Liver (tissue), 3 donors: ENCODE data around the gene VWCE.
"Not testable (repeated sequence)": the region's sequence is repeated elsewhere in the genome, so short reads cannot be mapped to it uniquely, and the experiment has no call there.

Experiments
- ATF3 ChIP-seq: IDR thresholded peaks from 2 replicates; pipeline ENCODE4 v1.6.1; 2016; ENCODE audit warnings: antibody characterized with exemption
- CTCF ChIP-seq: fragments of 150-350 bp; IDR thresholded peaks from 2 replicates; pipeline ENCODE4 v1.5.1; 2017; ENCODE audit warnings: improper control_type of control experiment, low read depth, low read length; ENCODE audit not compliant: missing input control
- EGR1 ChIP-seq, 2 donors: IDR thresholded peaks; 2 replicates each; pipeline ENCODE4 v1.6.1; 2016 to 2018; ENCODE audit warnings: antibody characterized with exemption in 2 of 2, low read depth in 2 of 2
- FOXA2 ChIP-seq: IDR thresholded peaks from 2 replicates; pipeline ENCODE4 v1.6.1; 2016; ENCODE audit warnings: antibody characterized with exemption
- GABPA ChIP-seq, 2 donors: IDR thresholded peaks in 1 of 2; conservative IDR thresholded peaks in 1 of 2; 2 replicates each; pipeline ENCODE4 v1.6.1; 2016; ENCODE audit warnings: antibody characterized with exemption in 2 of 2, mild to moderate bottlenecking in 1 of 2, moderate library complexity in 1 of 2
- MAX ChIP-seq: IDR thresholded peaks from 2 replicates; pipeline ENCODE4 v1.6.1; 2016; ENCODE audit warnings: antibody characterized with exemption
- TAF1 ChIP-seq: conservative IDR thresholded peaks from 2 replicates; pipeline ENCODE4 v1.6.1; 2016; ENCODE audit warnings: antibody characterized with exemption, mild to moderate bottlenecking
- YY1 ChIP-seq: IDR thresholded peaks from 2 replicates; pipeline ENCODE4 v1.6.1; 2016; ENCODE audit warnings: antibody characterized with exemption, mild to moderate bottlenecking
- donor health status: healthy.
- donor health status: healthy.

DNA sequence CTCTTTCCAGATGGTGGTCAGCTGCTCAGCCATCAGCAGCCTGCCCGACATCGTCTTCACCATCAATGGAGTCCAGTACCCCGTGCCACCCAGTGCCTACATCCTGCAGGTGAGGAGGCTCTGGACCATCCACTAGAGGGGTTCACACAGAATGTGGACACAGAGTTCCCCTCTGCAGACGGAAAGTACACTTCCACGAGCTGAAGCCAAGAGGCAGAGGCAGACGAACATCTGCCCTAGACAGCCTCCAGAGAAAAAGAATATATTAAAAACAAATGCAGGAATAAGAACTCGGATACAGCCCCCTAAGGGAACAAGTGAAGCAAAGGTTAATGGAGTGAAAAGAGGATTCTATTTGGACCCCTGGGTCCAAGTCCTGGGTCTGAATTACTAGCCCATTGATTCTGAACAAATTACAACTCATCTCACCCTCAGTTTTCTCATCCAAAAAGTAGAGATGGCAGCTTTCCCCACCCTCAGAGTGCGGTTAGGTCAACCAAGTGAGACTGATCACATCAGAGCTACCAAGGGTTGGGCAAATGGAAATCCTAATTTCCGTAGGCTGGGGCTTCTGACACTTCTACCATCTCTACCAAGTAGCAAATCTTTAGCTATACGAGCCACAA lies 83.7 kb downstream of the VWCE start:
- TF ChIP-seq YY1; CTCF; FOXA2; EGR1 (IDR thresholded peaks at IDR 0.05; ENCODE audit: low read depth in 2 of 2); TAF1; GABPA (IDR thresholded peaks at IDR 0.05 in 1 of 2, conservative IDR thresholded peaks at IDR 0.05 in 1 of 2); MAX; ATF3: not testable (repeated sequence)
